Globus pallidus (tissue), 1 donor: ENCODE measurements around the gene FBXL7.

Experiments used
- DNase-seq: peaks from one replicate; pipeline ENCODE4 v3.0.0-alpha.2; 2015; ENCODE audit warnings: low spot score

FBXL7 gene

DNA sequence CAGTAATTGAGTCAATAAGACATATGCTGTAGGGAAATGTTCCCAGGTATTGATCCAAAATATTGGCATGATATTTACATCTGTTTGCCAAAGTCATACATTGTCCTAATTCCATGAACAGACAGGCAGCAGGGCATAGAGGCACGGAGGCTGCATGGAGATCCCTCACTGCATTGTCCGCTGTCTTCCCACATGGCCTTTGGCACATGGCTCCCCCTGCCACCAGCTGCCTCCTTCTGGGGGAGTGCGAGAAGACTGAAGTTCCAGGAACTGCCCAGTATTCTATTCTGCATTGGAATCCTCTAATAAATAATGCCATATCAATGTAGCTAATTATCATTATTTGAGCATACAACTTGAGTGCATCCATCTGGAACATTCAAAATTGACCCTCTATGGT lies 269.0 kb downstream of the FBXL7 start:
- peak; percentile 37 for DNase-seq

DNA sequence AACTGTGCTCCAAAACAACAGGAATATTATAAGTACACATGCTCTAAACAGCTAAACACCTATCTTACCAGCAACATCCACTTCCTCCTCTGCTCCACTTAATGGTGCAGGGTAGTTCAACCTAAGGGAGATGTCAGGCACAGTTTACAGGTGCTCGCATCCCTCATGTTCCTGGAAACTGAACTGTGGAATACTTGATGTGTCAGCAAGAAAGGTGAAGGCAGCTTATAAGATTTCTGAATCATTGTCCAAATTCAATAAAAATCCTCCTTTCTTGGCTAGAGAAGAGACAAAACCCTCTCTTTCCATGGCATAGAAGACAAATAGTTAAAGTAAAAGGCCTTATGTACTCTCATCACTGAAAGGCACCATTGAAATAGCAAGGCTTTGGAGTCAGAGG lies 272.2 kb downstream of the FBXL7 start:
- DNase-seq = no peak

DNA sequence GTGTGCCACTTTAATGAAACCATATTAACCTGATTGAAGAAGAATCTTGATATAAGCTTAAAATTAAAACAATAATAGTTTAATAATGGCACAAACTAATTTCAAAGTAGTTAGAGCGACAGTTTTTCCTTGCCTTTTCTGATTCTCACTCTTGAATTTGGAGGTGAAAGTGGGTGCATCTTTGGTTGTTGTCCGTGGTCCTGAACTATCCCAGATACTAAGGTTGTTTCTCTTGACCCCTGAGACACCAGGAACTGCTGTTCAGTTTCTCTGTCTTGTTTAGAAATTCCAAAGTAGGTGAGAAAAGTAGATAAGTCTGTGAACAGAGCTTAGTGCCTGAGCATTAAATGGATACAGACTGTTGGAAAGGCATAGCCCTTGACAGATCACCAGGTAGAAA lies 274.7 kb downstream of the FBXL7 start:
- no peak for DNase-seq

DNA sequence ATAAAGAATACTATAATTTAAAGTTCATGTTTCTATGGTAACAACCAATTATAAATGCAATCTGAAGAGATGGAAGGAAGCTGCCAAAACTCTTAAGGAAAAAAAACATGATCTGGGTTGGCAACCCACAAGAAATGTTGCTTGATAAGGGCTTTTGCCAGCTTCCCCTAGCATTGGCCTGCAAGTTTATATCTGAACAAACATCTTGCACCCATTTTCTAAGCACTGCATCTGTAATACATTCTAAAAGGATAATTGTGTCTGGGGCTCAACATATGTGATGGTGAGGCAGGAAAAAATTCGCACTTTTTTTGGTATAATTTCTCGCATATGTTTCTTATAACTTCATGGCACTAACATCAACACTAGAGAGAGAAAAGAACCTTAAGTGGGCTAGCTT lies 276.4 kb downstream of the FBXL7 start:
- no peak for DNase-seq

DNA sequence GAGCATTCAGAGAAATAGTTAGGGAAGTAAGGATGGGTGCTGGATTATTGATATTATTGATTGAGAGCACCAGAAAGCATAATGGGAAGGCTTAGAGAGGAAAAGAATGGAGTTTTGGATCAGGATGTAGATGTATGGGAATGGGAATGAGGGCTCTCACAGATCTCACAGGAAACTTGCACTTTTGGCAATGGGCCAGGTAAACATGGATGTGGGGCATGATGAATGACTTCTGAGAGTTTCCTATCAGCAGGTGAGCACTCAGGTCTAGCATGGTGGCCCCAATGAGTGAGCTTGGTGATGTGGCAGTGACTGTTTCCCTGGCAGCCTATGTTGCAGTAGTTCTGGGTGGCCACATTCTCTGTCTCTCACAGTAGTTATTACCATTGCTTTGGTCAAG lies 283.8 kb downstream of the FBXL7 start:
- DNase-seq = no peak

DNA sequence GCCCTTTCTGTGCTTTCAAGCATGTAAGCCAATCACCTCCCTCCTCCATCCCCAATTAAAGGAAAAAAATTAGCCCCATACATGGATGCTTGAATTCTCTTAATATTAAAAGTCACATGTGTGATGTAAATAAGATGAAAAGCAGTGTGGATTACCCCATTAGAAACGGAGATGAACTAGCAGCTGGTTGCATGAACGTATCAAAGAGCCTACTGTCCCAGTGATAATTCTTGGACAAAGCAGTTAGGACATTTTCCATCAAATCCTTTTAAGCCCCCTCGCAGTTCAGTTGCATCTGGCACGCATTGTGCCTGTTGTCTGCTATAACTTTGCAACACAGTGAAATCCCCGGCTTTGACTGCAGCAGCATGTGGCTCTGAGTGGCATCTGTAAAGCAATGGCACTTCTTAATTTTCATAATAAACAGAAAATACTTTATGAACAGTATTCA lies 285.6 kb downstream of the FBXL7 start:
- peak; percentile 80 for DNase-seq

DNA sequence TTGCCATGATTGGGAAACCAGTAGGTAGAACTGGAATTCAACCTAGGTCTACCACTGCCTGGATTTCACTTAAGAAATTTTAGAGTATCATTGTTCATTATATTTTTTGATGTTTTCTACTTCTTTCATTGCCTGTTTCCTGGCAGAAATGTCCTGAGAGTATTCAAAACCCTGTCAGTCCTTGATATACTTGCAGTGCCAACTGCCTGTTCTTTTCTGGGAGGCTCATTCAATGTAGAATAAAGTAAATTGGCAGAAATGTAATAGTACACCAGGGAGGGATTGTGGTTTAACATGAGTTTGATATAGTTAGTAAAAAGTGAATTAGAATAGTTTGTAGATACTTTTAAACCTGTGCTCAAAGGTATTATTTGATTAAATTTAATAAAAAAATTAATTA lies 286.3 kb downstream of the FBXL7 start:
- DNase-seq = no peak

DNA sequence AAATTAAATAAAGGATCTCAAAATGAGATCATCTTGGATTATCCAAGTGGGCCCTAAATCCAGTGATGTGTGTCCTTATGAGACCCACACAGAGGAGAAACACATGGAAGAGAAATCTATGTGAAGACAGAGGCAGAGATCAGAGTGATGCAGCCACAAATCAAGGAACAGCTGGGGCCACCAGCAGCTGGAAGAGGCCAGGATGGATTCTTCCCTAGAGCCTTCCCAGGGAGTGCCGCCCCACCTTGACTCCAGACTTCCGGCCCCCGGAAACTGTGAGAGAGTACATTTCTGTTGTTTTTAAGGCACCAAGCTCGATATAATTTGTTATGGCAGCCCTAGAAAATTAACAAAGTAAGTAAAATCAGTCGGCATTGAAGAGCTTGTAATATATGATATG lies 286.9 kb downstream of the FBXL7 start:
- DNase-seq = no peak

DNA sequence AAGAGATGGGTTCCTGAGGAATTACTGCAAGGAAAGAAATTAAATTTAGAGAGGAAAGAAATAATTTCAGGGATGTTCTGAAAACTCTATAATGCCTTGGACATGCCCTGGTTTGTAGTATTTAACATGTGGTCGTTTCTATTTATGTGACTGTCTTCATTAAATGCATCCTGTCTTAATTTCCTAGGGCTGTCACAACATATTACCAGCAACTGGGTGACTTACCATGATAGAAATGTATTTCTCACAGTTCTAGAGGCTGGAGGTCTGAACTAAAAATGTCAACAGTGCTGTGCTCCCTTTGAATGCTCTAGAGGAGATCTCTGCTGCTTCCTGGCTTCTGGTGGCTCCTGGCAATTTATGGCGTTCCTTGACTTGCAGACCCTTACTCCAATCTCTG lies 287.7 kb downstream of the FBXL7 start:
- DNase-seq = no peak

DNA sequence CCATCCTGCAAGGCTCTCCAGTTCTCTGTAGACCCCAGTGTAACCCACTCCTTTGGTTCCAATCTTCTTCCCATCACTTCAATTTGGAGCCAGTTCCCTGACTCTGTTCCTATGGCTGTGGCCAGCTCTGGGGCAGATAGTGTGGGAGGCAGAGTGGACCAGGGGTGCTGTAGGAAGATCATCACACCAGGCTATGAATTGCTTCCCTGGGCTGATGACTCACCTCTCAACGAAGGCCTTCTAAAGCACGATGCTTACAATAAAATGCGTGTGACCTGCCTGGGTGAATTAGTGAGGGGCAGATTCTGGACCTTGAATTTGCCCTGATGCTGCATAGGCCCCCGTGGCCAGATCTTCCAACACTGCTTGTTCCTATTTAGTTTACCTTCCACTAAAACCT lies 289.7 kb downstream of the FBXL7 start:
- no peak for DNase-seq

DNA sequence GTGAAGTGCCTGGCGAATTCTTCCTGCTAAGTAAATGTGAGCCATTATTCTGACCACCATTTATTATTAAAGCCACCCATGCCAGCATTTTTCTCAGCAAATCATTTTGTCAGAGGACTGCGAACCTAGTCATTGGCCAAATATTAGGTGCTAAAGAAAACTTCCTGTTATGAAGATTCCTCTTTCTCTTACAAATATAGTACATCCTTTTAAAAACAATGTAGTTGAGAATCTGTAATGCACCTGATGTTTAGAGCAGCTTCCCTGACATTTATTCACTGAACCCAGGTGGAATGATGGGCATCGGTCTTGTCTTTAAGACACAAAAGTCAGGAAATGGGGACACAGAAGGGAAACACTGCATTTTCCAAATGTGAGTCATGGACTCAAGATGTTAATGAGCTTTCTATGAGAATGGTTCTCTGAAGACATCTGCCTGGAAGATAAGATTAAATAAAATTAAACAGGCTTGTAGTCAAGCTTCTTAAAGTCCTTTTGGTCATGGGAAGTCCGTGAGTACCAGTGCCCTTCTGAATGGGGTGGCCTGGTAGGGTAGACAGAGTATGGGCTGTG lies 290.6 kb downstream of the FBXL7 start:
- no peak for DNase-seq

DNA sequence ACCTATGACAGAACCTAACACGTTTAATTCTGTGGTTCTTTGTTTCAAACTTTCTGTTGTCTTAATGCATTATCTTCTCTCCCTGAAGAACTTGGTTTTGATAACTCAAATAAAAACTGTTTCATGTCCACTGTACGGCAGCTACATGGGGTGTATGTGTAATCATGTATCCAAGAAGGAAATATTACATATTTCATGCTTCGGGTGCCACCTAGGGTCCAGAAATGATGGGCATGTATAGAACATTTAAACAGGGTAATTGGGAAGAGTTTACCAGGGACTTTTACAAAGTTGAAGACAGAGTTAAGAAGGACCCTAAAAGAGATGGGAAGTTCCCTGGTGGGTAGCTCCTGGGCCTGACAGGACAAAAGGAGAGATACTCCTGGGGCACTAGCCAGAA lies 291.3 kb downstream of the FBXL7 start:
- no peak for DNase-seq

DNA sequence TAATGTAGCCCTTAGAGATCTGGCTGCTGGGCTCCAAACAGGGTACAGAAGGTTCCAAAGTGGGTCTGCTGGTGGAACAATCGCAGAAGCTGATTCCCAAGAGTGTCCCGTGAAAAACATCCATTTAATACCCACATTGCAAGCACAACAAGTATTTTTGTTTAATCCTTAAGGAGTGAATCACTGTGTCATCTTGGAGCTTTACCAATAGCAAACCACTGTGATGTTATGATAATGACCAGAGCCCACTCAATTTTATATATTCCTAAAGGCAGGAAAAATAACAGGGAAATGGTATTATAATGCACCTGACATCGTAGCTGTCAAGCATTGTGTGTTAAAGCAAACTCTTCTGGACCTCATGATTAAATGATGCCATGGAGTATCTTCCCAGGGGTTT lies 291.9 kb downstream of the FBXL7 start:
- no peak for DNase-seq

DNA sequence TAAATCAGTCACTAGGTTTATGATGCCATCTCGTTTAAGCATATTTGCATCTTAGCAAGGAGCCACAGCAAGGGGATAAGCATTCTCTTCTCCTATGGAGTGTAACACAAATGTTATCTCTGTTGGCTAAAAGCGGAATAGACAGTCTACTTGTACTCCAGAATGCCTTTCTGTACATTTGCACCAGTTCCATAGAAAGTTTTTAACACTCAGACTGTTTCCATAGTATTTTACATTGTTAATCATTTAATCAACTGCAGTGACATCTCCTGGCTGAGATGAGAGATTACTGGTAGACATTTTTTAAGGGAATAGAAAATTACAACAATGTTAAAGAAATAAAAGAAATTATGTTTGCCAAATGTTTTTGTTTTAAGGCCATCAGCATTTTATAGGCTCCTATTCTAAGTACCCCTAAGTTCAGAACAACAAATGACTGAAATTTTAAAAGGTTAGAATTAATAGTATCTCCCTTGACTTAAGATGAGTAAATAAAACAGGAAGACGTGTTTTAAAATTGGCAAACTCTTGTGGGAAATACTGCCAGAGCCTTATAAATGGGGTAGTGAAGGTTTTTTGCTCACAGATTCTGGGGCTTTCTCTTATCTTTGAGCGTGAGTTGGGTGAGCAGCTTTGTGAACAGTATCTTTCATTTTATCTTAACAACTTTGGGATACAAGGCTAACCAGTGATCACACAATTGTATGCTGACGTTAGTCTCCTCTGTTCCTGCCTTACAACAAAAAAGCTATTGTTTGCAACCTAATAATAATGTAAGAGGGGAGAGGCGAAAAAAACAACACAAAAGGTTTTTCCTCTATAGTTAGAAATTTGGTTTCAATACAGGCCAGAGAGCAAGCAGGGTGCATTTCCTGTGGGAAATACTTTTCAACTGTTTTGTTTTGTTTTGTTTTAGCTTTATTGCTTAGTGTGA lies 294.3 kb downstream of the FBXL7 start:
- peak; percentile 90 for DNase-seq

DNA sequence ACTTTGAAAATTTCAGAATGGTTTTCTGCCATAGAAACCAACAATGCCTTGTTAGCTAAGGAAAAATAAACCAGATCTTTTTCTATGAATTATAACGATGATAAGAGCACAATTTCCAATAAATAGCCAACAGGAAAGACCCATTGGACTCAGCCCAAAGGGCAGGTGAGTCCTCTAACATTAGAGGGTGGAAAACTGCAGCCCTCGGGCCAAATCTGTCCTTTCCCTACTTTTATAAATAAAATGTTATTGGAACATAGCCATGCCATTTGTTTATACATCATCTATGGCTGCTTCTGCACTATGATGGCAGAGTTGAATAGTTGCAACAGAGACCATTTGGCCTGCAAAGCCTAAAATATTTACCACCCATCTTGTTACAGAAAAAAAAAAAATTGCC lies 296.1 kb downstream of the FBXL7 start:
- DNase-seq = no peak

DNA sequence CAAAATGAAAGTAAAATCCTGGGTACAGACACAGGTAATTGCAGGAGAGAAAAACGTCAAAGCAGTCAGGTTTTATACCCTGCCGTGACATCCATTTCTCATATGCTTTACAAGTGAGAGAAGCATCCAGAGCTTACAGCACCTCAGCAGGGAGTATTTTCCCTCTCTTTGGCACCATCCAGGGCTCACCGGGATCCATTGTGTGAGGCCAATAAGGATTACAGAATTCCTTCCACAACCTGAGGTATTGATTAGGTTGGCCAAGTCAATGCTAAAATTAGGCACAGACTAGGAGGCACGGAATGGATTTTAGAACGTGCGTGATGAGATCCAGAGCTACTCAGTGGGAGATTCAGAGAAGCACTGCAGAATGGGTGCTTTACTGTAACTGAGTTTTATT lies 296.6 kb downstream of the FBXL7 start:
- no peak for DNase-seq

DNA sequence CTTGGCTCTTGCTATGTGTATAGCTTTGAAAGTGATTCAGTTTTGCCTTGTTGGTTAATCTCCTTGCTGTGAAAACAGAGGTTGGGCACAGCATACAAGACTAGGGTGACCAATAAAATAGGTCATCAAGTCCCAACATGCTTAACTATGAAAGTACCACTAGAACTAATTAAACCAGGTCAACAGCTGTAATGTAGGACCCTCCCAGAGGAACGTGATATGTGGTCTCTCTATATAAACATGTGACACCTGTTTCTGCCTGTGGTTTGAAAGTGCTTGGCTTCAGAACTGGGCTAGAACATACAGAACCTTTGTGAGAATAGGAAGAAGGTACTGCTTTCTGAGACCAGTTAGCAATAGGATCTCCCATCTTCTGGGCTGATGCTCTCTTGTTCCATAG lies 297.1 kb downstream of the FBXL7 start:
- DNase-seq = no peak

DNA sequence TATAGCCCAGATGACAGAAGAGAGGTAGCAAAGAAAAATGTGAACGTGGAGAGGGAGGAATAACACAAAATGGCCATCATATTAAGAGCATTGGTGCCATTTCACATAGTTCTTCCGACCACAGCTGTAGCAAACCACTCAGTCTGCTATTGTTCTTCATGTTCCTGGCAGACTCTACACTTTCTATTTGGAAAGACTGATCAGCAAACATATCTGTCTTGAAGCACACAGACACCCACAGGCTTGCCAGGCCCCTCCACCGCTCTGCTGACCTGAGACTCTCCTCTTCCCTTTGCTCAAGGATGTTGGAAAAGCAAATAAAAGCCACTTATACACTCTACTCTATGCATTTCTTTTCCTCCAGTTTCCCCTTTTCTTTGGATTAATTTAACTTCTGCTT lies 298.0 kb downstream of the FBXL7 start:
- peak; percentile 78 for DNase-seq

DNA sequence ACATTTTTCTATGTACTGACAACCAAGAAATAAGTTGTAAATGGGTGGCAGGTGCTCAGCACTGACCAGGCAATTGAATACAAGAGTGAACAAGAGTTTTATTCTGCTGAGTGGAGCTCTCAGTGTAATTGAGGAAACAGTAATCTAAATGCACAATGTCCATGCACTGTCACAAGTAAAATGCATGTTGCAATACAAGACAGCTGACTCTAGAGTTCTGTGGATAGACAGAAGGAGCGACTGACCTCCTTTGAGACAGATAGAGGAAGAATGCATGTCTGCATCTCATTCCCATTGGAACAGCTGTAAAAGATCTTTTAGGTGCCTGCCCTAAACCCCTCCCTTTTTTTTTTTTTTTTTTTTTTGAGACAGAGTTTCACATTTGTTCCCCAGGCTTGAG lies 299.0 kb downstream of the FBXL7 start:
- no peak for DNase-seq

DNA sequence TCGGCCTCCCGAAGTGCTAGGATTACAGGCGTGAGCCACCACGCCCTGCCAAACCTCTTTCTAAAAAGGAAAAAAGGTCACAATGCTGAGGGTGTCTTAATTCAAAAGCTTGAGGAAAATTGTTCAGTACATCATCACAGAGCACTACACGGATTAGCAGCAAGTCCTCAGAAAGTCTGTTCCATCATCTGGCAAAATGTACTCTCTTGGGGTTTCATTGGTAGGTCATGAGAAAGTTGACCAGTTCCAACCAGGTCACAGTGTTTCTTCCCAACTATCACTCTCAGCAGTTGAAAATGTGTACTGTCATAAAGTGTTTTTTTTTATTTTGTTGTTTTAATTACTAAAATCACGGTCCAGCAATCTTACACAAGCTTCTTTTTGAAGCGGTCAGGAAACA lies 299.6 kb downstream of the FBXL7 start:
- no peak for DNase-seq

DNA sequence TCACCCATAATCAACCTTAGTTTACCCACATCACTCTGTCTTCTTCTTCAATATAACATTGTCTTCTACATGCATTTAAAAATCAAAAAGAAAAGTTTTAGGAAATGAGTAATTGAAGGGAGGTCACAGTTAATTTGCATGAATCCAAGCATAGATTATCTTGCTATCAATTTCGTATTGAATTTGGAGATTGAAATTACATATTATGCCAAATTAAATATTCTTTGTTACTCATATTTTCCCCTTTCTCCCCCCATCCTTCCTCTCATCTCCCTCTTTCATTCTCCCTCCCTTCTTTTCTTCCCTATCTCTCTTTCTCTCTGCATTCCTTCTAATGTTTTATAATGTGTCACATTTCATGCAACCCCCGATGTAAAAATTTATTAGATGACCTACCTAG lies 303.3 kb downstream of the FBXL7 start:
- DNase-seq = no peak

DNA sequence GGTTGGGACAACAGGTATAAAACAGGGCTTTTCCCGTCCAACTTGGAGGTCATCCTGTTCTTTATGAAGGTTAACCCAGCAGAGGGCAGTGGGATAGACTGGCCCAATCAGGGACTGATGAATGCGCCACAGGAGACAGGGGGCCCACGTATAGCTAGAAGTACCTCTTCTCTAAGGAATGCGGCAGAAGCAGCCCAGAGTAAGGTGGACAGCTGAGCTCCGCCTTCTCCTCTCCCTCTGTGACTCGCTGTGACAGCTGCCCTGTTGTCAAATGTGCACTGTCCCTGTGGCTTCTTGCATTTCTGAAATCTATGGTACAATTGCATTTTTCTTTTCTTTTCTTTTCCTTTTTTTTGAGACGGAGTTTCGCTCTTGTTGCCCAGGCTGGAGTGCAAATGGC lies 306.6 kb downstream of the FBXL7 start:
- DNase-seq = no peak

DNA sequence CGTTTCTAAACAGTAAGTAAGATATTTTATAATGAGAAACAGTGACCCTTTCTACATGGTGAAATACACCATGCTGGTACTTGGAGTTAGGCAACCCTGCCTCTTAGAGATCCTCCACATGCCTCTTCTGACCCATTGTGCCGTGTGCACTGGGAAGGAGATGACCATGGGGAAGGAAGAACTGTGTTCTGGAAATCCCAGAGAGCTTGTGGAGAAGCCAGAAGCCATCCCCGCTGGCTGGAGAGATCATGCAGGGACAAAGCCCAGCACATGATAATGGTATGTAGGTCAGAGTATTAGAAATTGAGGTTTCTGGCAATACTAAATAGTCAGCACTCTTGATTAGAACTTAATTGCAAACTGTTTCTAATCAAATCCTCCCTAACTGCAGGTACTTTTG lies 307.3 kb downstream of the FBXL7 start:
- DNase-seq = no peak

DNA sequence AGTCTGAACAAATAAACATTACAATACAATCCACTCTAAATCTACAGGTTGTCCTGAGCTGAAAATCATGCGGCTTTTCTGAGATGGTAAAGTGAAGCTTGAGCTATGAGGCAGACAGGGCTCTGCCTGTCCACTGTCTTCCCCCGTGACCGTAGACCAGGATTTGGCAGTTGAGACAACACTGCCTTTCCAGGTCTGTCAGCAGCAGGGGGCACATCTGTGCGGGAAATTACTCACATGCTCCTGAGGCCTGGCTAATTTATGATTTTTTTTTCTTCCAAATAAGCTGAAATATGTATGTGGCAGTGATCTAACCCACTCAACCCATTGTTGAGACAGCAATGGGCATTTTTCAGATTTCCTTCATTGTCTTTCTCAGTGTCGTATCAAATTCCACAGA lies 307.9 kb downstream of the FBXL7 start:
- peak; percentile 76 for DNase-seq
